HG02938 (cell line): ENCODE data around the gene FSD2.
A peak's percentile ranks its signal among the peaks of the same experiment; 100 is the strongest.
"Not testable (repeated sequence)": the region's sequence is repeated elsewhere in the genome, so short reads cannot be mapped to it uniquely, and the experiment has no call there.

Experiments used
- ATAC-seq: cut with Tn5 transposase; IDR thresholded peaks from one replicate; pipeline ENCODE4 v1.9.1; 2021; ENCODE audit warnings: mild to moderate bottlenecking, moderate library complexity; ENCODE audit not compliant: unreplicated experiment

The FSD2 gene

DNA sequence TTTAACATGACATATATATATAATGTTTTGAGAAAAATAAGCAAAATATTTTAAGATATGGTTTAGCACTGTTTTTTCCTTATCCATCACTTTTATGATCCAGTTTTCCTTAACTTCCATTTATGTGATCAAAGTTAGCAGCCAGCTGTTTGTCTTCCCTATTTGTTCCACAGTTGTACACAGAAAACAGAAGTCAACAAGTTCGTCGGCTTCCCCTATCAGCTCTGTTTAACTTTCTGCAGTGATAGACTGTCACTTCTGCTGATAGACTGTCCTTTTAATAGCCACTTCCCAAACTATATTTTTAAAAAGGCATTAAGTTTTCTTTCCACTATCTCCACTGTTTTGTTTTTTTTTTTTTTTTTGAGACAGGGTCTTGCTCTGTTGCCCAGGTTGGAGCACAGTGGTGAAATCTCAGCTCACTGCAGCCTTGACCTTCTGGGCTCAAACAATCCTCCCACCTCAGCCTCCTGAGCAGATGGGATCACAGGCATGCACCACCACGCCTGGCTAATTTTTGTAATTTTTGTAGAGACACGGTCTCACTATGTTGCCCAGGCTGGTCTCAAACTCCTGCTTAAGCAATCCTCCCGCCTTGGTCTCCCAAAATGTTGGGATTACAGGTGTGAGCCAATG, 7.2 kb downstream of the FSD2 start:
- ATAC-seq, result no peak

DNA sequence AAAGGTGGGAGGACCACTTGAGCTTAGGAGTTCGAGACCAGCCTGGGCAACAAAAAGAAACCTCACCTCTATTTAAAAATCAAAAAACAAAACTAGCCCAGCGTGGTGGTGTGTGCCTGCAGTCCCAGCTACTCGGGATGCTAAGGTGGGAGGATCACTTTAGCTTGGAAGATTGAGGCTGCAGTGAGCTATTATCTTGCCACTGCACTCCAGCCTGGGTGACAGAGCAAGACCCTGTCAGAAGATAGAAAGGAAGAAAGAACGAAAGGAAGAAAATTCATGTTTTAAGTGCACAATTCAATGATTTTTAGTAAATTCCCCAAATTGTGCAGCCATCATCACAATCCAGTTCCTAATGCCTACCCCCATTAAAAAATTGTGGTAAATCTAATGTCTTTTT, 7.8 kb downstream of the FSD2 start:
- no peak for ATAC-seq

DNA sequence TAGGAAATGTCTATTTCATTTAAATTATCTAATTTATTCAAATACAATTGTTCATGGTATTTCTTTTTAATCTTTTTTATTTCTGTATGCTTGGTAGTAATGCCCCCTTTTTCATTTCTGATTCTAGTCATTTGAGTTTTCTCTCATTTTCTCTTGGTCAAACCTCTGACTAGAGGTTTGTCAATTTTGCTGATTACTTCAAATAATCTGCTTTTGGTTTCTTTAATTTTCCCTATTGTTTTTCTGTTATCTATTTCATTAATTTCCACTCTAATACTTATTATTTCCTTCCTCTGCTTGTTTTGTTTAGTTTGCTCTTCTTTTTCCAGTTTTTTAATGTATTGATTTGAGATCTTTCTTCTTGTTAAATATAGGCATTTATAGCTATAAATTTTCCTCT, 12.1 kb downstream of the FSD2 start:
- no peak for ATAC-seq

DNA sequence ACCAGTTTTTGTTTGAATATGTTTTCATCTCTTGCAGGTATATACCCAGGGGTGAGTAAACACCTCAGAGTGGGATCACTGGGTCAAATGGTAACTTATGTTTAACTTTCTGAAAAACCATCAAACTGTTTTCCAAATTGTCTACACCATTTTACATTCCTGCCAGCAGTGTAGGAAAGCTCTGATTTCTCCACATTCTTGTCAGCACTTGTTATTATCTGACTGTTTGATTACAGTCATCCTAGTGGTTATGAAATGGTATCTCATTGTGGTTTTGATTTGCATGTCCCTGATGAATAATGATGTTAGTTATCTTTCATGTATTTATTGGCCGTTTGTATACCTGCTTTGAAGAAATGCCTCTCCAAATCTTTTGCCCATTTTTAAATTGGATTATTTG, 13.8 kb downstream of the FSD2 start:
- no peak for ATAC-seq

DNA sequence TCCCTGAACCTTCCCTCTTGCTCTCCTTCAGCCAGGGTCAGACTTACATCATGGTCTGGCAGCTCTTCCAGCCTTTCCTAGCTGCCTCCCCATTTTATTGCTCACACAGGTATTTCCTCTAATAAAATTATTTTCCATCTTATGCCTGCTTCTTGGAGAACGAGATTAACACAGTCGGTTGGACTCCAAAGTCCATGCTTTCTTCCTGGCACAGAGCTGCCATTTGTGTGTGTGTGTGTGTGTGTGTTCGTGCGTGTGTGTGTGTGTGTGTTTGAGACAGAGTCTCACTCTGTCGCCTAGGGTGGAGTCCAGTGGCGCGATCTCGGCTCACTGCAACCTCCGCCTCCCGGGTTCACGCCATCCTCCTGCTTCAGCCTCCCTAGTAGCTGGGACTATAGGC, 15.5 kb downstream of the FSD2 start:
- ATAC-seq, result no peak

DNA sequence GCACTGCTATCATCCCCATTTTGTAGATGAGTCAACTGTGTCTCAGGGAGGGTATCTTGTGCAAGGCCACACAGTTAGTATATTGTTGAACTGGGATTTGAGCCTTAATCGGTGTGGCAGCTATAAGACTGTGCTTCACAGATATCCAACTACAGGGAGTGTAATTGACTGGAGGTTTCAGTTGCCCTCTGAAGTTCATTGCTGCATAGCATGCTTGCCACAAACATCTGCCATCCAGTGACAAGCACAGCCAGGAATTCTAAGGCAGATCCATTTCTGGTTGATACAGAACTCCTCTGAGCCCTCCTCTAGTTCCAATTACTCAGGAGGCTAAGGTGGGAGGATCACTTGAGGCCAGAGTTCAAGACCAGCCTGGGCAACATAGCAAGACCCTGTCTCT, 16.4 kb downstream of the FSD2 start:
- ATAC-seq, result no peak

DNA sequence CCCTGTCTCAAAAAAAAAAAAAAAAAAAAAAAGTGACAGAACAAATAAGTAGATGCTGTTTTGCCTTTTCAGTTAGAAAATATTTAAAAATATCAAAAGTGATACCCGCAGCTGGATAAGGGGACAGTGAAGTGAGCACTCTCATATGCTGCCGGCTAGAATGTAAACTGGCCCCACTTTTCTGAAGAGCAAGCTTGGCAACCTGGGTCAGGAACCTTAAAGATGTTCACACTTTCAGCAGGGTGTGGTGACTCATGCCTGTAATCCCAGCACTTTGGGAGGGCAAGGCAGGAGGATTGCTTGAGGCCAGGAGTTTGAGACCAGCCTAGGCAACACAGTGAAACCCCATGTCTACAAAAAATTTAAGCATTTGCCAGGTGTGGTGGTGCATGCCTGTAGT, 17.4 kb downstream of the FSD2 start:
- no peak for ATAC-seq

DNA sequence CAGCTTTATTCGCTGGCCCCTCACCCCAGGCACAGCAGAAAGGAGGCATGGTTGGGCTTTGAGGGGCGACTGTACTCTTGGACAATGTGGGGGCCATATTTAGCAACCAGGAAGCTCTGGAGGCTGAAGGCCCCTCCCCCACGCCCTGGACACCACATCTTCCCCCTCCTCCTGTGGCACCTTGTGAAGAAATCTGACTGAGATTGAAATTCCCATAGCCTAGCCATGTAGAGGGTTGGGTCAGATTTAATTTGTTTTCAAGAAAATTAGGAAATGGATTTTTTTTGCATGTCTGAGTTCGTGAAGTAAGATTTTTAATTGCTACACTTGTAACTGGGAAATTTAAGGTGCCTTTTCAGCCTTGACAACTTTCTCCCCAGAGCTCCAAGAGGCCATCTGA, 24.5 kb downstream of the FSD2 start:
- ATAC-seq, result no peak

DNA sequence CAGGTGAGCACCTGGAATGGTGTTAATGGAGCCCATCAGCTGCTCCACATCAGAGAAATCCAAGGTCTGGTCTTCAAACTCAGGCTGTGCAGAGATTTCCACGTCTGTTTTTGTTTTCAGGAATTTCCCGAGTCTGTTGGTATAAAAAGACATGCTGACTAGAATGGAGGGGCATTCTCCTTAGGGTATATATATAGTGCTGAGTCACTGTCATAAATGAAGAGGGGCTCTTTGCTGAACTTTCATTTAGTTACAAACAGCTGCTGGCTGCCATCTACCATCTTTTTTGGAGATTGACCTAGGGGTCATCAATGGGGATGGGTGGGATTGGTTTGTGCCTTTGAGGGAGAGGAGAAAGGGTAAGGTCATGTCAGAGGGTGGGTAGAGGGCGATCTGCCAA, 27.1 kb downstream of the FSD2 start:
- ATAC-seq, result no peak

DNA sequence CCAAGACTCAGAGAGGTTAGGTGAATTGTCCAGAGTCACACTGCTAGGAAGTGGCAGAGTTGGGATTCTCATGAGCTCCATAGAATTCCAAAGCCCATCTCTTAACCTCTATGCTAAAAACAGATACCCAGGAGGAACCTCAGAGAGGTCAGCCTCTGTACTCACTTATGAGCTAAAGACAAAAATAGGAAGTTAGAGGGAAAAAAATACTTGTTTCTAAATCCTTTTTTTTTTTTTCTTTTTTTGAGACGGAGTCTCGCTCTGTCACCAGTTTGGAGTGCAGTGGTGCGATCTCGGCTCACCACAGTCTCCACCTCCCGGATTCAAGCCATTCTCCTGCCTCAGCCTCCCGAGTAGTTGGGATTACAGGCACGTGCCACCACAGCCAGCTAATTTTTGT, 31.4 kb downstream of the FSD2 start:
- no peak for ATAC-seq

DNA sequence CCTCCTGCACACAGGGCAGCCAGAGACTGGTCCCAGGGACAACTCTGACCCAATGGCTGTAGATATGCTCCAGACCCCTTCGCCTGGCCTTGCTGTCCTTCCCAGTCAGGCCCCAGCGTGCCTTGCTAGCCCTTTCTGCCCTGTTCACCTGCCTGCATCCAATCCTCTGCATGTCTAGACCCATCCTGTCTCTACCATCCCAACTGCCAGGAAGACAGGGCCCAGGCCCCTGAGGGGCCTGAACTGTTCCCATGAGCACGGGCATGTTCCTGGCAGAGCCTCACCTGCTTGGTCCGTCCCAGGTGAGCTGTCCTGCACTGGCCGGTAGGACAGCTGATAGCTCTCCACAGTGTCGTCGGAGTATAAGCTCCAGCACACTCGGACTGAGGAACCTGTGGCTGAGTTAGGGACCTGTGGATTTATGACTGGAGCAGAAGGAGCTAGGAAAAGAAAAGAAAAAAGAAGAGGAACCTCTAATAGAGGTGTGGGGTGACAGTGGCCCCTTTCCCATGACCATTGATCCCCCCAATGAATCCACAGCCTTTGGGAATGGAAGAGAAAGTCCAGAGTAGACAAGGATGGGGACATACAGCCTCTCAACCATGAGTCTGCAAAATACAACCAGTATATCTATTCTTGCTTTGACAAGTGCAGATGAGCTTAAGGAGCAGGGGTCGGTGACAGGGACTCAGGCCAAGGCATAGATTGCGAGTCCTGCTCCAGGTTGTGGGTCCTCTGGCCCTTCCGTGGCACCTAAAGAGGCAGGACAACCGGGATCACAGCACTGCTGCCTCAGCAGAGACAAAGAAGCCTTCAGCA, 33.9 kb downstream of the FSD2 start:
- ATAC-seq, result no peak

DNA sequence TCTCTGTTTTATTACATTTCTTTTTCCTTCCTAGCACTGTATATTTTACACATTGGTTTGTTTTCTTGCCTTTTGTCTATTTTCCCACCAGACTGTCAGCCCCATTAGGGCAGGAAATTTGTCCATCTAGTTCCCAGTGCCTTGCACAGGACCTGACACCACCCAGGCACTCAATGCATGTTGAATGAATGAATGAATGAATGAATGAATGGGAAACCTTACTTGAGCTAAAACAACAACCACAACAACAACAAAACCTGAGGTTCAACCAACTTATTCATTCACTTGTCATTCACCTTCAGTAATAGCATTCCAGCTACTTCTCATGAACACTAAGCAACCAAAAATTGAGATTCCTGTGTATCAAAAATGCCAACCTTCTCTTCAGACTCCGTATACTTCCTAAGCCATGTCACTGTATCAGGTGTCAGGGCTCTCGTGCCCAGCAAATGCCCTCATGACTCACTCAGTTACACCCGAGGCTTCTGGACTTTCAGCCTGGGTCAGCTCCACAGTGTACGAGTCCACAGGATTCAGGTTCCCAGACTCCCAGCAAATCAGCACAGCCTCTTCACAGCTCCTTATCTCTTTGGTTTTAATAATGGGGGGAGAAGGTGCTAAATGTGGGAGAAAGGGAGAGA, 37.3 kb downstream of the FSD2 start:
- no peak for ATAC-seq

DNA sequence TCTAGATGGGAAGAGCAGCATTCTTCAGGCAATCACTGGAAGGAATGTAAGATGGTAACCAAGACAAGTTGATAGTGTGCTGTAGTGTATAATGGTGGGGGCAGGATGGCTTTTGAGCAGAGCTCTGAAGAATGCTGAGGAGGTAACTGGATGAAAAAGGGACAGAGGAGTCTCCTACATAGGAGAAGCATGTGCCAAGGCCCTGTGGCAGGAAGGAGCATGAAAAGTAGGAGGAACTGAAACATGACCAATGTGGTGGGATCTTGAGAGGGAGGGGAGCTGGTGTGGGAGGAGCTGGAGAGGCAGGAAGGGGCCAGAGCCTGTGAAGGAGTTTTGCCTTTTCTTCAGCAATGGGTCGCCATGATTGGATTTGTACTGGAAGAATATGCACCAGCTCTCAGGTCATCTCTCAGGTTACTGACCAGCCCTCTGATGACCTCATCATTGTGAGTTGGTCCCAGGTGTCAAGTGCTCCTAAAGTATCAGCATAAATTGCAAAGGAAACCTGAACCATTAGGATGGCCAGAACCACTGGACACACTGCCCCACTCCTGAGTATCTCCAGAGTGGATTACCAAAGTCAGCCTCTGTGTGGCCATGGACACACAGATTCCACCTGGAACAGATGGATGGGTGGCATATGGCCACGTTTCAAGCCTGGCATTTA, 38.6 kb downstream of the FSD2 start:
- no peak for ATAC-seq

DNA sequence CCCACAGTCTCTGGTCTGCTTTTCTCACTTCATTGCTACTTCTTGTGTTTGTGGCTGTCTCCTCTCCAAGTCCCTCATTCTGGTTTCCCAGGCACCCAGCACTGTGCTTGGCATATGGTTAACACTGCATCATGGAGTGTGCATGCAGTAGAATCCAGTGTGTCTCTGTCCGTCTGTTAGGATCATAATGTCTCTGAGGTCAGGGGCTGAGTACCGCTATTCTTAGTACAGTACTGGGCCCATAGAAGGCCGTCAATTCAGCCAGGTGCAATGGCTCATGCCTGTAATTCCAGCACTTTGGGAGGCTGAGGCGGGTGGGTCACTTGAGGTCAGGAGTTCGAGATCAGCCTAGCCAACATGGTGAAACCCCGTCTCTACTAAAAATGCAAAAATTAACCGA, 39.7 kb downstream of the FSD2 start:
- ATAC-seq, result not testable (repeated sequence)

DNA sequence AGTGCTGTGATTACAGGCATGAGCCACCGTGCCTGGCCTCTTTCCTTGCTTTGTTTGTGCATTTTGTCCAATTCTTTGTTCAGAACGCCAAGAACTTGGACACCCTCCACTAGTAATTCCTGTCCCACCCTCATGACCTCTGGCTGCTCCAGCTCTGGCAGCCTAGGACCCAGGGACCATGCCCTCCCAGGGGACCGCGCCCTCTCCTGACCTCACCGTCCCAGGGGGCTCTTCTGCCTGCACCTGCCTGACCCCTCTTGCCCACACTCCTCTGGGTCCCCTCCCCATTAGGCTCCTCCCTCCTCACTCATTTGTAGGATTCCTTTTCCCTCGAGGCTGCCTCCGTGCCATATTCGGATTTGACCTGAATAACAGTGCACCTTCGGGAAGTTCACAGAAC, 41.1 kb downstream of the FSD2 start:
- no peak for ATAC-seq

DNA sequence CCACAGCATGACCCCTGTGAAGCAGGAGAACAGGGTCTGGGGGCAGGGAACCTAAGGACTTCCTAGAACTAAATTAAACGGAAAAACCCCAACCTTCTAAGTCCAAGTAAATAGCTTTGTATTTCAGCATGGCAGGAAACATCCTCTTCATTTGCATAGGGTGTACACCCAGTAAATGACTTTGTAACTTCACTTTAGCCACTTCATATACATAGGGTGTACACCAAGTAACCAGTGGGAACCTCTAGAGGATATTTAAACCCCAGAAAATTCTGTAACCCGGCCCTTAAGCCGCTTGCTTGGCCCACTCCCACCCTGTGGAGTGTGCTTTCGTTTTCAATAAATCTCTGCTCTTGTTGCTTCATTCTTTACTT, 41.8 kb downstream of the FSD2 start:
- ATAC-seq, result no peak

DNA sequence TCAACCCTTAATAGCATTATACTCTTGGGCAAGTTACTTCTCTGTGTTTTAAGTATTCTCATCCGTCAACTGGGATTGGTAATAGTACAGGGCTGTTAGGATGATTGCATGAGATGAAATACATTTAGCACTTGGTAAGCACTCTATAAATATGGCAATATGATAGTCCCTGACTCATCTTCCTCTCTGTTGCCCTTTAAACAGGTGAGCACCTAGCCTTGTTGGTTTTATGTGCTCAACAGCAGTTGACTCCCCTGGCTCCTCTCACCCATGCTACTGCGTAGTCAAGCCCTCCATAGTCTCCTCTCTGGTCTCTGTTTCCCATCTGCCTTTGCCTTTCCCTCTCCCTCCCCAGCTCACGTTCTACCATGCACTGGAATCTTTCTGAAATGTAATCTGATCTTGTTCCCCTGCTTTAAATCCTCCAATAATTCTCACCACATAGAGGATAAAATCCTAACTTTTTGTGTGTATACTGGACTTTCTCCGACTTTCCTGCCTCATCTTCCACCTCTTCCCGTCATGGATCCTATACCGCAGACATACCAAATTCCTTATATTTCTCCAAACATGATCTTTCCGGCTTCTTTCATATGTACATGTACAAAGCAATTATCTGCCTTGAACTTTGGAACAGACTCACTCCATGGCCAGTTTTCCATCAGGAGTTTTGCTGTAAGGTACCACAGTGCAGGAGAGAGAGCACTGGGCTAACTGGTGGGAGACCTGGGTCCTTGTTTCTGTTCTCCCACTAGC, 42.3 kb downstream of the FSD2 start:
- no peak for ATAC-seq

DNA sequence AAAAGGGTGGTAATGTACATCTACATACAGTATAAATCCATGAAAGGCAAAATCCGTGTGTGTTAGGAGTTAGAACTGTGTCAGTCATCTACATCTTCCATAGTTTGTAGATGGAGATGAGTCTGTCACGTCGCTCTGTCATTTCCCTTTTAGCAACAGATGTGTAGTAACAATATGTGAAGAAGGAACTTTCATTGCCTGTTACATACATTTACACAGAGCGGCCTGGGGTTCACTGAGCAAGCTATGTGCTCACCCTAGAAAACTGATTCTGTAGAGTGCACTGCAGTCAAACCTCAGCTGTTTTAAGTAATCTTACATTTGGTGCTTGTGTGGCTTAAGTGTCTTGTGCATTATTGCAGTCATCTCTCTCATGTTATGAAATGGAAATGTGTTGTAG, 54.6 kb downstream of the FSD2 start:
- ATAC-seq, result no peak

DNA sequence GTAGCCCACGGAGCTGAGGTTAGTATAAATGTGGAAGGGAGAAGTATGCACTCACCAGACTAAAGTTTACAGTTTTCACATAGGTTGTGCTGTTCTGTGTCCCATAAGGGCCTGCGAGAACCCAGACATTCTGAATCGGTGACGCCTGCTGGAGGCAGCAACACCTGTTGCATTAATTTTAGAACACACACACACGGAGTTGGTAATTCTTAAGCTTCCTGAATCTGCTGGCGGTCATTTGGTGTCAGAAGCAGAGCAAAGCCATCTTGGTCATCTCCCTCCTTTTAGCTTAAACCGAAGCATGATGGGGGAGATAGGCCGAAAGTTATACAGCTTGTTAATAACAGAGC, 55.1 kb downstream of the FSD2 start:
- peak; percentile 44 for ATAC-seq

DNA sequence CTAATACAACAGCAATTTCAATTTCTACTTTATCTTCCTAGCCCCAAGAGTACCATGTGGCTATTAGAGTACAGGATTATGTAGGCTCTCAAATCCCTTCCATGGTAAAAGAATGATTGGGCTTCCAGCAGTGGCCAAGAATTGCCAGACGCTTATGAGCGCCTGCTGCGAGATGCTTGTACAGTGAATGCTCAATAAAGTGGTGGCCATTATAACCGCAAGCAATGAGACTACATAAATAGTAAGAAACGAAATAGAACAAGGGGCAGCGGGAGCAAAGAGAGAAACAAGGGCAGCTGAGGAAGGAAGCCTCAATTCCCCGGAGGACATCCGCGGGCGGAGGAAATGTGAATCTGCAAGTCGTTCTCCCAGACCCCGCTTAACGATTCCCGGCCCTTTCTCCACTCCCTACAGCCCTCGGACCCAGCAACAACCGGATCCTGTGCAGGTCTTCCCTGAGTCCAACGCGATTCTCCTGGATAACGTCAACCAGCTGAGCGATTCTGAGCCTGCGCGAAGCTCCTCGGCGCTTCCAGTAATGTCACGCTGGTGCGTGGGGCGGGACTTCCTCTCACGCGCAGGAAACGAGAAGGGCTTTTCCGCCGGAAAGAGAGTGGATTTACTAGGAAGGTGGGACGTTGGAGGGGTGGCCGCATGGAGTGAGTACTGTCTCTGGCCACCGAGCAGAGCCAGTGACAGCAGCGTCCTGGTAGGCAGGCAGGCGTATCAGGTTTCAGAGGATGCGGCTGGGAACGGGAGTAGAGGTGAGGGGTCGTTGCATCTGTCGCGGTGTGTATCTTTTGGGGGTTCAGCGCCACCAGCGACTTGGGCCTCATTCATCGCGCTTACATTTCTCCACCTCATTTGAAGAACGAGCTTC, 55.7 kb downstream of the FSD2 start:
- peak; percentile 88 for ATAC-seq
